HG02970 (cell line): ENCODE results near the gene ZNF839.

Experiments used
- ATAC-seq: cut with Tn5 transposase; IDR thresholded peaks from one replicate; pipeline ENCODE4 v1.9.1; 2021; ENCODE audit warnings: mild to moderate bottlenecking, moderate library complexity, moderate number of reproducible peaks; ENCODE audit not compliant: unreplicated experiment, low FRiP score

Gene ZNF839

GRCh38 chr14:102371361-102371760 is 51.8 kb downstream of the ZNF839 start:
- ATAC-seq: no peak

- no peak for ATAC-seq
Measured at GRCh38 chr14:102373110-102373509, 53.6 kb downstream of the ZNF839 start.

GRCh38 chr14:102374264-102374663 is 54.7 kb downstream of the ZNF839 start:
- ATAC-seq: no peak

GRCh38 chr14:102375119-102375518 is 55.6 kb downstream of the ZNF839 start:
- ATAC-seq: no peak

GRCh38 chr14:102377696-102378095 is 58.1 kb downstream of the ZNF839 start:
- no peak for ATAC-seq

GRCh38 chr14:102378830-102379229 is 59.3 kb downstream of the ZNF839 start:
- no peak for ATAC-seq

- no peak for ATAC-seq
Measured at GRCh38 chr14:102387086-102387485, 67.5 kb downstream of the ZNF839 start.

- no peak for ATAC-seq
Measured at GRCh38 chr14:102389246-102389645, 69.7 kb downstream of the ZNF839 start.

GRCh38 chr14:102390064-102390855 is 70.7 kb downstream of the ZNF839 start:
- no peak for ATAC-seq
